NCI-H1436 treated with DMSO at 0.1 percent for 48 hours (cell line): ENCODE data around the gene PIK3R1.

Source experiments
- DNase-seq: peaks from one replicate; lab custom pipeline; 2025; lab: John Stamatoyannopoulos, UW

The PIK3R1 gene

DNA sequence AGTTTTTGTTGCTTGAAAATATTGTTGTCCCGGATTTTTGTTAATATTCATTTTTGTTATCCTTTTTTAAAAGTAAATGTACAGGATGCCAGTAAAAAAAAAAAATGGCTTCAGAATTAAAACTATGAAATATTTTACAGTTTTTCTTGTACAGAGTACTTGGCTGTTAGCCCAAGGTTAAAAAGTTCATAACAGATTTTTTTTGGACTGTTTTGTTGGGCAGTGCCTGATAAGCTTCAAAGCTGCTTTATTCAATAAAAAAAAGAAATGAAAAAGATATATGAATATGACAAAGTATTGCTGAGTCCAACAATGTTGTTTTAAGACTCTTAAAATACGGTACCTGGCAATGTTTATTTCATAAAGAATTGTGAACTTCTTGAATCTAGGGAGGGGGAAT is 82.9 kb downstream of the PIK3R1 start:
- no peak for DNase-seq

DNA sequence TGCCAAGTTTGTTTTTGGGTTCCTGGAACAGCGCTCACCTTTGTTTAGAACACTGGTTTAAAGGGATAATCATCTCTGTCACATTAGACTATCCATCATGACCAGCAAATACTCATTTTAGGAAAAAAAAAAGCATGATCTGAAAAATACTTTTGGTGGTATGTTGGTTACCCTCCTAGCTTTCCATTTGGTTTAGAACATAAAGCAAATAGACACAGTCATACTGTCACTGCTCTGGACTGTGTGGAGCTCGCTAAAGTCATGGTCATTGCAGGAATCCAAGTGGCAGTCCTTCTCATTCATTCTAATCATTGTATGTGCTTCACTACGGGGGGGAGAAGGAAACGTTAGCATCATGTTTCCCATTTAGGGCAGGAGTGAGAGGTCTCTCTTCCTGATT is 83.5 kb downstream of the PIK3R1 start:
- DNase-seq, result no peak

GRCh38 chr5:68299575-68299974 is 84.0 kb downstream of the PIK3R1 start:
- no peak for DNase-seq

- no peak for DNase-seq
Measured at GRCh38 chr5:68303038-68303738, 87.6 kb downstream of the PIK3R1 start.

DNA sequence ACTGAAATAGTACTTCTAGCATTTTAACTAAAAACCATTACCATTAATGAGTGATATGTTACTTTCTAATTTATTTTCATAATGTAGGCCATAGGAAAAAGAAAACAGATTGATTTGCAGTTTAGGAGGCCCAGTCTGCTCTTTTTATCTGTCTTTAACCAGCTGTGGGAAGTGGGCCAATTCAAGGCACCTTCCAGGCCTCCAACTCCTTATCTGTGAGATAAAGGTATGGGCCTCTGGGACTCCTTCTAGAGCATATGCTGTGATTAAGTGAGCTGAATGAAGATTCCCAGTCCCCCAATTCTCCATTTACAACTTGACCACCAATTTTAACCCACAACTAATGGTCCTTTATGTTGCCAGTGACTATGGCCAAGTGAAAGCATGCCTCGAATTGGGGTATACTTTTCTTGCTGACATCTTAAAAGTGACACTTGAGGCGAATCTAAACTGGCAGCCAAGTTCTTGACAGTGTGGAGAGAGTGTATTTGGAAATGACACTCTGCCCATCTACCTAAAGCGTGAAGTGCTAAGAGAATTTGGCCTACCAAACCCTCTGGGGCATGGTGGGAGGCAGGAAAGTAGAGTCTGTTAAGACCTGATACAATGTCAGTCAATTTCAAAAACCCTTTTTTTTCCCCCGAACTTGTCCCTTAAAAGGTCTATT is 88.3 kb downstream of the PIK3R1 start:
- no peak for DNase-seq

DNA sequence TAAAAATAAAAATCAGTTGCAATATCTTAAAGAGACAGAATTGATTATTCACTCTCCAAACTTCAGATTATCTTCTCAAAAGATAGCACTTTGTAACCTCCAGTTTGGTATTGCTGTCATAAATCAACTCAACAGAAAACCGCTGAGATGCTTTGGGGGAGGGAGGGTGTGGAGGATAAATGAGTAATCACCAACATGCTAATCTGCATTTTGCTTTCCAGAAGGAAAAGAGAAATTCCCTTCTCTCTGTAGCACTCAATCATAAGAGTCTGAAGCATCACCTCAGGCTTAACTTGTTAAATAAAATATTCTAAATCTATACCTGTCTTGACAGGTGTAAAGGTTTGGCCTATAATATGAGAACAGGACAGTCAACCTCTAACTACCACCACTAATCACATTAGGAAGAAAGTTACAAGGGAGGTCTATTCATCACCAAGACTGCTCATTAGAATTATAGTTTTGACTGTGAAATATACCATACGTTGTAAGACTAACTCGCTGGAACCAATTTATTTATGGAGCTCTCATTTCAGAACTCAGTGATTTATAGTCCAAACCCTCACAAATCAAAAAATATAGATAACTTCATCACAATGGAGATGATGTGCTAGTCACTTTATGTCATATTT is 89.0 kb downstream of the PIK3R1 start:
- no peak for DNase-seq

DNA sequence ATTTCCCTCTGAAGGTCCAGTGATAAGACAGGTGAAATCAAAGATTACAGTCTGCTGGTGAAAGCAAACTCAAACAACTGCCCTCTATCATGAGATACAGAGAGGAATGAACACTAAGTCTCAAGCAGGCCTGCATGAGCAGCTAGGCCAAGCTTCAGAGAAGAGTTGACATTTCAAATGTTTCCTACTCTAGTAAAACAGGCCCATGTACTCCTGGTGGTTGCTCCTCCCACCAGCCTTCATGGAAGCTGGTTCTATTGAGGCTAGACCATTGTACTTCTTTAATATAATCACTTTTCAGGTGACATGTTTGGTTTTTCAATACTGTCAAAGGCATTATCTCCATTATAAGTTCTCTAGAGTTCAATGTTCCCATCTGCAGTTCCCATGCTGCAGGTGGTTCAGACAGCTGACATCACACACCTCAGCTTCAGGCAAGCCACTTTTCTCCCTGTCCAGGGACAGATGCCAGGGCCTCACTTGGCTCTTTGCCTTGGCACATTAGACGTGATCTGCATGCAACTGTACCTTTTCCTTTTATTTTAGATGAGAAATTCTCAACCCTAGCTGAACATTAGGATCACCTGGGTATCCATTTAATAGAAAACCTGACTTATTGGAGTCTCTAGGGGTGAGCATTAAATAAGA is 89.8 kb downstream of the PIK3R1 start:
- no peak for DNase-seq

- no peak for DNase-seq
Measured at GRCh38 chr5:68306361-68307014, 90.9 kb downstream of the PIK3R1 start.

- no peak for DNase-seq
Measured at GRCh38 chr5:68313336-68313735, 97.8 kb downstream of the PIK3R1 start.

DNA sequence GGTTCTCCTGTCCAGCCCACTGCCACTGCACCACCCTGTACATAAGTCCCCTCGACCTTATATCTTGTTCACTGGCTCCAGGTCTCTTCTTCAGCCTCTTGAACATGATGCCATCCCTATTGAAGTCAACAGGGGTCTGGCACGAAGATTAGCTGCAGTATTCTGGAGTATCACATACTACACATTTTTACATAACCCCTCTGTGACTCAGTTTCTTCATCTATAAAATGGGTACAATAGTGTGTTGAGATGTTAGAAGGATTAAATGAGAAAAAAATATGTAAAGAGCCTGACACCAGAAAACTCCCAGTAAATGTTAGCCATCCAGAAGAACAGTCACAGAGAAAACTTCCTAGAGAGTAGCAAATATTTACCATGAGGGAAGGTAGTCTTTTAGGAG is 98.9 kb downstream of the PIK3R1 start:
- no peak for DNase-seq

DNA sequence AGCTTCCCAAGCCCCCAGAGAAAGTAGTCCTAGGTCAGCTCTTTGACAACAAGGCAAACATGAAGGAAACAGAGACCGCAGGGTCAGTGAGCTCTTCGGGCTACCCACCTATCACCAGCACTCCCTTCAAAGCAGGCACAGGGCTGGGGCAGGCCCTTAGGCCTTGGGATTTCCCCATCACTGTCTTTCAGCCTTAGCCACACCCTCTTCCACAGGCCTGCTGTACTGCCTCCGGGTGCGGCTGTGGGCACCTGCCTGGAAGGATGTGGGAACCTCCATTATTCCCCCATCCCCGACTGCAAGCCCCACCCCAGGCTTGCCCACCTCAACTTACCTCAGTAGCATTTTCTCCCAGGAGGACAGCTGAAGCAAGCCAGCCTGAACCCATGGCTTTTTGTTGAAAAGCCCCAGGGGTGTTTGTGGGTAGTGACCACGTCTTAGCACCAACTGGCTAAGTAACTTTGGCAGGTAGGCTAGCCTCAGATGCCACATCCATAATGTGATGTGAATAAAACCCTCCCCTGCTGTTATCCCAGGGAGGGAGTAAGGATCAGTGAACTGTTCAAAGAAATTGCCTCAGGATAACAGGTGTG is 100.2 kb downstream of the PIK3R1 start:
- DNase-seq, result no peak

- DNase-seq, result no peak
Measured at GRCh38 chr5:68316469-68316868, 100.9 kb downstream of the PIK3R1 start.

- no peak for DNase-seq
Measured at GRCh38 chr5:68317646-68318045, 102.1 kb downstream of the PIK3R1 start.

GRCh38 chr5:68318955-68319705 is 103.6 kb downstream of the PIK3R1 start:
- DNase-seq, result no peak

GRCh38 chr5:68319706-68320412 is 104.3 kb downstream of the PIK3R1 start:
- DNase-seq, result no peak

DNA sequence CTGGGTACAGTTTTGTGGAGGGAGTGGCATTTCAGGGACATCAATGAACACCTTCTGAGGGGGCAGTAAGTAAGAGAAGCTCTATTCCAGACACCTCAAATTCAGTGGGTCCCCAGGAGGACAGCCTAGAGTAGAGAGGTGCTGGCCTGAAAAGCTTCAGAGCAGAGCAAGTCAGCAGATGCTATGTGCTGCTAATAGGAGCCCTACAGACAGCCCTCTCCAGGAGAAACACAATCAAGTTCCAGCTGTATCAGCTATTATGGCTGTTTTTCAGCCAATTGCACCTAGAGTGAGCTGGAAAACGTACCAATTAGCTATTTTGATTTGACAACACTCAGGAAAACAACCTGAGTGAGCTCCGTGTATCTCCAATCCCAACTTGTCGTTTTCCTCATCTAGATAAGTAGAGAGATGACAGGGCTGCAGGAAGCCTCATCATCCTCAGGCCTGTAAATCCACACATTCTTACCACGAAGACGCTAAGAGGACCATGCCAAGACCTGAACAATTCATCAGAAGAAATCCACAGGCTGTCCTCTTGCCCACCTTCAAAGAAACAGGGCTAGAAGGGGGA is 104.9 kb downstream of the PIK3R1 start:
- DNase-seq, result no peak

GRCh38 chr5:68325065-68325580 is 109.6 kb downstream of the PIK3R1 start:
- DNase-seq, result no peak

DNA sequence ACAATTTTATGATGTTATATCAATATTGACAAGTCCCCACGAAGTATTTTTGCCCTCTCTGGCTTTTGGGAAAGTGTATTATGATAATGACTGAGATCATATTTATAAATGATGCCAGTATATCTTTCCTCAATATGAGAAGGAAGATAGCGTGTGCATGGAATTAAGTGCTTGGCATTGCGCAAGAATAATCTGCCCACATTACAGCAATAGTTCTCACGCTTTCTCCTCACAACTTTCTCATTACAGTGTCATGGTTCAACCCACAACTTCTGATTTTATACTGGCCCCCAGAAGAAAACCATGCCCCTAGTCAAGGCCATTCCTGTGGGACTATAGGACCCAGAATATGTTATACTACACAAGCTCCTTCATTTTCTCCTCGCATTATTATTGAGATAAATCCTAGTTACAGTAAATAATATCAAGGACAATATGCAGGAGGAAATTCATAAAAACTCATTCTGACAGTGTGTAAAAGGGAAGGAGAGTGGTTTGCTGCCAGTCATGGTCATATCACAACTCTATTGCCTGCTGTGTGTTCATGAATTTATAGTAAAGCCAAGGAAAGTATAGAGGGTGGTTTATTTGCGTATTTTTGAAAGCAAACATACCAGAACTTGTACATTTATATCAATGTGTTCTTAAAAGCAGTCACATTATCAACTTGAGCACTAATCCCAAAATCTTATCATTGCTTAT is 114.1 kb downstream of the PIK3R1 start:
- no peak for DNase-seq

- DNase-seq, result no peak
Measured at GRCh38 chr5:68330574-68330973, 115.0 kb downstream of the PIK3R1 start.
